GM06990 (cell line): Measurements from ENCODE around the gene SLC35F6.
A peak's percentile ranks its signal among the peaks of the same experiment; 100 is the strongest.

Source experiments
- DNase-seq: peaks from one replicate; pipeline ENCODE4 v3.0.0-alpha.2; 2011; ENCODE audit not compliant: insufficient read length; ENCODE audit errors: extremely low read depth
- H3K27me3 ChIP-seq: replicated peaks from 2 replicates; pipeline ENCODE4 v1.6.0; 2011; ENCODE audit warnings: low read length; ENCODE audit not compliant: control insufficient read depth, insufficient read depth
- H3K36me3 ChIP-seq: 2 replicates; pipeline ENCODE4 v1.5.1; 2011; ENCODE audit warnings: low read length; ENCODE audit not compliant: control insufficient read depth, insufficient read depth
- H3K4me3 ChIP-seq: replicated peaks from 2 replicates; pipeline ENCODE4 v1.5.1; 2011; ENCODE audit warnings: low read depth, mild to moderate bottlenecking, control low read depth, low read length
- CTCF ChIP-seq: IDR thresholded peaks from 2 replicates; pipeline ENCODE4 v1.5.1; 2011; ENCODE audit warnings: low read length, control low read depth, mild to moderate bottlenecking, inconsistent platforms; ENCODE audit not compliant: insufficient read depth, poor library complexity, severe bottlenecking

The SLC35F6 gene

GRCh38 chr2:26767894-26768487 lies 3.9 kb downstream of the SLC35F6 start:
- H3K27me3 ChIP-seq, result no peaks in the 10 kb centered on the region
- no peak for DNase-seq
- H3K36me3 ChIP-seq, result peaks cover 8% of the 10 kb centered on the region
- TF ChIP-seq CTCF, result no peak
- H3K4me3 ChIP-seq, result no peak overlapping the region

- no peak for TF ChIP-seq CTCF
Observed at GRCh38 chr2:26768759-26769088, 4.6 kb downstream of the SLC35F6 start.

DNA sequence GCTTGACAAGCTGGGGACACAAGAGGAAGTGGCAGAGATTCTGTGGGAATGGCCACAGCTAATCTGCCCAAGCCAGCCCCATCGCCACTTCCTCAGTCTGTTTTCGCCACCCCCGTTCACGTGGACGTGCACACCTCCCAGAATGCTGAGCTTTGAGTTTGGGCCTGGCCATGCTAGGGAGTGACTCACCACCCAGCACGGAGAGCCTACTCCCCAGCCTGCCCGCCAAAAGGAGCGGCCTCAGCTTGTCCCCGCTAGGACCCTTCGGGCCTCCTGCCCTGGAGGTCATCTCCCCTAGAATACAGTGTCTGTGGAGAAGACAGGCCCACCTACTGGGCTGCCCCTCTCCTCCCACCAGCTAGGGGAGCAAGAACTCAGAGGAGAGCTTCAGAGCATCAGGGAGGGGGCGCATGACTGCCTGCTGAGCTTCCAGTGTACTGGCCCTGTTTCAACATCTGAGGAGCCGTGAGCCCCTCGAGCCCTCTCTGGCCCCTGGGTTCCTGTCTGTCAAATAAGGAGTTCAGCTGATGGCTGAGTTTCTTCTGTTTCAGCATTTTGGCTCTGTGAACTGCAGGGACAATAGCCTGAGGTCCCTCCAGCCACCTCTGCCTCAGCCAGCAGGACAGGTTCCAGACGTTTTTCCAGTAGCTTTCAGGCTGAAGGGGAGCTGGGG lies 5.1 kb downstream of the SLC35F6 start:
- H3K27me3 ChIP-seq, result no peaks in the 10 kb centered on the region
- DNase-seq, result no peak
- H3K4me3 ChIP-seq, result no peak overlapping the region
- no peak for TF ChIP-seq CTCF
- peaks cover 8% of the 10 kb centered on the region for H3K36me3 ChIP-seq

More at GRCh38 chr2:26768759-26769088, 4.6 kb downstream of the SLC35F6 start:
- peaks cover 8% of the 10 kb centered on the region for H3K36me3 ChIP-seq
- no peak for DNase-seq
- no peak overlapping the region for H3K4me3 ChIP-seq
- H3K27me3 ChIP-seq, result no peaks in the 10 kb centered on the region

- H3K36me3 ChIP-seq, result peaks cover 18% of the 10 kb centered on the region
- DNase-seq, result no peak
- peak; percentile 64 for TF ChIP-seq CTCF
- no peaks in the 10 kb centered on the region for H3K27me3 ChIP-seq
- no peak overlapping the region for H3K4me3 ChIP-seq
Observed at GRCh38 chr2:26770986-26771586, 7.0 kb downstream of the SLC35F6 start.

DNA sequence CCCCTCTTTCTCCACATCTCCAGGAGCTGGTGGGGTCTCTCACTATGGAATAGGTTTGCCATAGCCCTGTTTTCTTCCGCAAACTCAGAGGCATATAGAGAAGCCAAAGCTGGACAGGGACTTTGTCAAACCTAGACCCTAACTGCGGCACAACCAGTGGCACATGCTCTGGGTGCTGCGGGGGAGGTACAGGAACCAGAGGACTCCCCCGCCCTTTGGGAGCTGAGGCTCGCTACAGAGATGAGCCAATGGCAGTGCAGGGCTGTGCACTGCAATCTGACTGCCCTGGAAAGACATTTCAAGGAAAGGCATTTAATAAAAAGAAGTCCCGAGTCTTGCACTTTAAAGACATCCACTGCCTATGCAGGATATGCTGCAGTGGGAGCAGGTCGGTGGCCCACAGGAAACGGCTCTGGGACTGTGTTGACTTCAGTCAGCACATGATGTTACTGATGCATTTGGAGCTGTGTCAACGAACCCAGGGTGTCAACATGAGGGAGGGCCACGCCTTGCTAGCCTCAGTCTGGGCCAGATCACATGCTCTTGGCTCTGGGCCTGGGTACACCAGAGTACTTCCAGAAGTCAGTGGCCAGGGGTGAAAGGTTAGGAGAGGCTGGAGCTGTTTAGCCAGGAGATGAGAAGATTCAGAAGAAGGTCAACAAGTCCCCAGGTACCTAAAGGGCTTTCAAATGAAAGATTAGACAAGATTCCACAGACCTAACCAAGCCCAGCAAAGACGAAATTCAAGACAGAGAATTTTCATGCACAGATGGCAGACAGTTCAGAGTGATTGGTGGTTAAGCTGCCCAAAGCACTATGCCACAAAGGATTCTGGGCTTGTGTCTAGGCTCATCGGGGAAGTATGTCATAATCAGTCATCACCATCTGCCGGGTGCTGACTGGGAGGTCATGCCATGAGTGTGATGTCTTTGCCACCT lies 8.2 kb downstream of the SLC35F6 start:
- TF ChIP-seq CTCF, result no peak
- no peak for DNase-seq
- no peak overlapping the region for H3K4me3 ChIP-seq
- H3K36me3 ChIP-seq, result peaks cover 25% of the 10 kb centered on the region
- no peaks in the 10 kb centered on the region for H3K27me3 ChIP-seq
